Activated CD4-positive, CD25-positive, alpha-beta regulatory T cell treated with anti-CD3 and anti-CD28 coated beads, Interleukin-2, amount 50 U/mL, for 16 hours (primary cell): ENCODE measurements around the gene KCND3.

Source experiments
- DNase-seq: peaks from one replicate; pipeline ENCODE4 v3.0.0-alpha.2; 2020; ENCODE audit warnings: low read depth, low spot score

The KCND3 gene

DNA sequence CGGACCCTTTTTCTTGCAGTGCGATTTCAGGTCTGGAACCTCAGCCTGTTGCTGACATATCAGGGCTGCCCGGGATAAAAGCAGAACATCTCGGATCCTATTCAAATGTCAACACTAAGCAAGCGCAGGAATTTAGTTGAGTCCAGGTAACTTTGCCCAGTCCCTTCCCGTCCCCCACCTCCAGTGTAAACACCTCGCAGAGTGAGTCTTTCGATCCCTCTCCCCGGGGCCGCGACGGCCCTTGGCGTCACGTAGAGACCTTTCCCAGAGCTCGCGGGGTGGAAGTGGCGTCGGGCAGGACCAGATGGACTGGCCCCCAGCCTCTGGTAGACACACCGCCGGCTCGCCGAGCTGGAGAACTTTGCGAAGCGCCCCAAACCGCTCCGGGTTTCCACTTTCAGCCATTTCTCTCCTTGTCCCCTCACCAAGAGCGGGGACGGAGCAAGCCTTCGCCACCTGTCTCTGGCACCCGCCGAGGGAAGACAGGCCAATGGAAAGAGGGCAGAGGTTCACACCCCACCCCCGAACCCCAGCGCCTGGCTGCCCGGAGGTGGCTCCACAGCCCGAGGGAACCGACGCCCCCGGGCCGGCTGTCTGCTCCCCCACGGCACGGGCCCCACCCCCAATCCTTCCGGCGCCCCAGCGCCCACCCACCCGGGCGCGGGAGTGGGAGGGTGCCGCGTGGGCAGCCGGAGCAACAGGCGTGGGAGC, 570 bp downstream of the KCND3 start:
- no peak for DNase-seq

DNA sequence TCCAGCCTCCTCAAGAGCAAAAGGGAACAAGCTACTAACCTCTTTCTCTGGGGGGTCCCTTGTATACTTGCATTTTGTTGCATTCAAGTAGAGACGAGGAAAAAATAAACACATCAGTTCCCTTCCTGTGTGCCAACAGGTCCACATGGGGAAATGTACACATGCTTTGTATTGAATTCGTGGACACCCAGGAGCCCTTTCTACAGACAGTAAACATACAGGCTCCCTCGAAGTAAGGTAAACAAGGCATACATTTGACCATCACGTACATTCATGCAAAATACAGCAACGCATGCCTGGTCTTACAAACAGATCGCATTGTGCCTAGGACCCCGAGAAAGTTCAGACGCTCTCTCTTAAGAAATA, 1.1 kb downstream of the KCND3 start:
- DNase-seq = no peak

DNA sequence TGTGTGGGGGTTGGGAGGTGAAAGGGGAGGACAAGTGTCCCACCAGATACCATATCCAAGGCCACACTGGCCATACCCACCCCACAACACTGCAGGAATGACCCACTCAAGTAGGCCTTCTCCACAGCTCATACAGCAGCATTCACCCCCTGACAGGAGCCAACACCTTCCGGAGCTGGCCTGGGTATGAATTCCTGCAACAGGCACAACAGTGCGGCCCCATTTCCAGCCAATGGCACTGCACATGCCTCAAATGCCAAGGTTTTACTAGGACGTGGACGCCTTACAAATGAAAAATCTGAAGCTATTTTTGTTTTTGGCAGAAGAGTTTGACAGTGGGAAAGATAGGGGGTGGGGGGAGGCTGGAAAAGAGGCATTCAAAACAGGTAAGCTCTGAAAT, 2.0 kb downstream of the KCND3 start:
- no peak for DNase-seq

DNA sequence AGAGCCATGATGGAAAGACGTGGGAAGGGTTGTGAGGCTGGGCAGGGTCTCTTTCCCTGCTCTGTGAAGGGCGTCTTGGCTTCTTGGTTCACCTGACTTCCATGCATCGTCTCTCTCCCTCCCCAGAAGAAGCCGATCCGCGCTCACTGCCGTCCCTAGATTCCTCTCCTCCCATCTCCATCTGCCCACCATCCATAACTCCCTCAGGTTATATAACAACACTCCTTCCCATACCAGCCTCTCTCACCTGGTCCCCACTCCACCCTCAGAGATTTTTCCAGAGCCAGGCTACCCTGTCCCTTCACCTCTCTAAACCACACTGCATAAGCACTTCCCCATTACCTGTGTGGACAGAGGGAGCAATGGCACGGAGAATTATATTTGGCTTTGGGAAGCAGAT, 6.0 kb downstream of the KCND3 start:
- no peak for DNase-seq

DNA sequence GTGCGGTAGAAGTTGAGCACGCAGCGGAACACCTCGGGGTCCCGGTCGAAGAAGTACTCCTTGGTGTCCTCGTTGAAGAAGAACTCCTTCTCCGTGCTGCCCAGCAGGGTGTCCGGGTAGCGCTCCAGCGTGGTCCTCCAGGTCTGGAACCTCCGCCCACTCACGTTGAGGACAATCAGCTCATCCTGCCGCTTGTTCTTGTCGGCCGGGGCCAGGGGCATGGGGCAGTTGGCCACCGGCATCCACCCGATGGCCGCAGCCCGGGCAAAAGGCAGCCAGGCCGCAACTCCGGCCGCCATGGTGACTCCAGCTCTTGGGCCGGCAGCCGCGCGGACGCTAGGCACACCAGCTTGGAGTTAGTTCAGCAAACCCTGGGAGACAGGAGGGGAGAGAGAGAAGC, 7.0 kb downstream of the KCND3 start:
- DNase-seq = no peak

DNA sequence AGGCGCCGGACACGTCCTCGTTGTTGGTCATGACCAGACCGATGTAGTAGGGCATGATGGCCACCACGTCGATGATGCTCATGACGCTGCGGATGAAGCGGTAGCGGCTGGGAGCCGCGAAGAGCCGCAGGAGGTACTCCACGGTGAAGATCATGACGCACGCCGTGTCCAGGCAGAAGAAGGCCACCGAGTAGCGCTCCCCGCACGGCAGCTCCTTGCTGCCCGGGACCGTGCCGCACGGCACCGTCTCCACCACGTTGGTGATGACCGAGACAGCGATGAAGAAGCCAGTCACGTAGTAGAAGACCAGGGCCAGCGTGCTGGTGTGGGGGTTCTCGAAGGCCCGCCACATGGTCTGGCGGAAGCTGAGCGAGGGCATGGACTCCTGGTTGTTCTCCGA, 7.6 kb downstream of the KCND3 start:
- no peak for DNase-seq

DNA sequence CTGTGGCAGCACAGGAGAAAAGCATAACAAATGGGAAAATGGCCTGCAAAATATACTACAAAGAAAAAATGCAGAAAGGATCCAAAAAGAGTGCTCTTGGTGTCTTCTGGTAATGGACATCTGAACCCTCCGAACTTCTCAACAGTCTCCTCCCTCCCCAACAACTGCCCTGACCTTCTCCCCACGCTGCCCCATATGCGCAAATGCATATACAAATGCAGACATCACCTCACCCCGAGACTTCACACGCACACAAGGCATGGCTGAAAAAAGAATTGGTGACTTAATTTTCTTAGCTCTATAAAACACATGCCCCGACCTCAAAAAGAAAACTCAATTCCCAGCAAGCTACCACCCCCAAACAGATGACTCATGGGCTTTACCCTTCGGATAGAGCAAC, 8.4 kb downstream of the KCND3 start:
- no peak for DNase-seq

DNA sequence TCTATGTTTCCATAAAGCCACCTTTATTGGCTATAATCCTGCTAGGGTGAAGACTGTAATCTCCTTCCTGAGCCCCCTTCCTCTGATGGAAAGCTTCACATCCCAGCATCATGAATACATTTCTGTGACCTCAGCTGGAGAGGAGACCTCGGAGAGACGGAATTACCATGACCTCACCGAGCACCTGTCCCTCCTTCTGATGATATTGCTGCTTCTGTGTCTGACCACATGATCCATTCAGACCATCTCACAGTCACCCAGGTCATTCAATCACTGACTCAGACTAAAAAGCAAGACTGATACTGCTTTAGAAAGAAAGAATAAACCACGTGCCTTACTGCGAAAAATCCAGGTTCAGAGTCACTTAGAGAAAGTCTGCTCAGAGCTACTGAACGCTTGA, 8.8 kb downstream of the KCND3 start:
- DNase-seq = no peak

DNA sequence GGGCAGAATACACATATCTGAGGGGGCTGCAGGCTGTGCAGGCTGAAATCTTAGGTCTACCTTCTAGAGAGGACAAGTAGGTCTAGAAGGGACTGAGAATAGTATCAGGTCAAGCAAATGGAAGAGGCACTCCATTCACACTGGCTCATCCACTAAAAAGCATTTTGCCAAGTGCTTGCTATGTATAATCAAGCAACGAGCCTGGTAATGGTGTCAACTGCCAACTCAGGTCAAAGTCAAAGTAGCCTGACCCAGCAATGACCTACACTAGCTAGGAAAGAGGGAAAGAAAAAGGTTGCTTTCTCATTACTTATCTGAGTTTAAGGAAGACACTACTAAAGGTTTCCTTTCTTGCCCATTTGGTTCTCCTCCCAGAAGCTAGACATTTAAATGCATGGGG, 10.8 kb downstream of the KCND3 start:
- DNase-seq = no peak

DNA sequence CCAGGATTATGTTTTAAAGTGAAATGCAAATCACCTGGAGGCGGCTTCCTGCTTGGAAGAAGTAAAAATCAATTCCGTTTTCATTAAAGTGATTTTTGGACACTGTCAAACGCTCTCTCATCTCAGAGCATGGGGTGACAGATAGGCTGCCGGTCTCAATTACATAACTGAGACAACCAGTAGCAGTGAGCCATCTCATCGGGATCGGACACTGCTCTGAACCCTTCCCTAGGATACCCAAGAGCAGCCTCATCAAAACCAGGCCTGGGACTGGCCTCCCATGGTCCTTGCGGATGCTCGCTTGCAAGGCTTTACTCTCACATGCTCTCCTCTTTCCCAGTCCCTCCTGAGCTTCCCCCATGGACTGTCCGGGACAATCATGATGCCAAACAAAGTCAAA, 12.1 kb downstream of the KCND3 start:
- no peak for DNase-seq

DNA sequence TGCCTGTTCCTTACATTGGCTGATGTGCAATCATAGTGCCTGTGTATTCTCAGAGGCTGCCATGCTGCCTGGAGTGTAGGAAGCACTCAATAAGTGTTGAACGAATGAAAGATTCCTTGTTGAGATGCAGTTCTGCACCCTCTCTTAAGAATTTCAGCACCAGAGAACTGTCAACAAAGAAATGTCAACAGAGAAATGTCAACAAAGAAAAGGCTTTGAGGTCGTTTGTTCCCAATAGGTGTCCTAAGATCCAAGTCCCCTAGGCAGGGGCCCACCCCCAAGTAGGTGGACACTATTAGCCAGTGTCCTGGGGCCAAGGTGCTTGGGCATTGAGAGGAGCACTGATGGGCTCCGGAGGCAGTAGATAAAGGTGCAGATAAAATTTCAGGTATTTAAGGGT, 12.6 kb downstream of the KCND3 start:
- no peak for DNase-seq

DNA sequence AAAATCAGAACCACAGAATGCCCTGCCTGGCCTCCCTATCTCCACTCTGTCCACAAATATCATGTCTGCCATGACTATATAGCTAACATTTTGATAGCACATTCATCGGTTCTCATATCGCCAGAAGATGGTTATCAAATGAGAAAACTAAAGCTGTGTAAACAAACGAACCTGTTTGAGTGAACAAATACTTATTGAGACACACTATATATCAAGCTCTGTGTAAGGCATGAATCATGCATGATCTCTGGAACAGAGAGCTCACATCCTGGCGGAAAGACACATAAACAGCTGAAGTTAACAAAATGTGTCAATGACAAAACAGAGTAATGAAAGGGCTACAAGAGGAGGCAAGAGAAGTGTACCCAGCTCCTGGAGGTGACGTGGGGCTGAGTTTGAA, 13.1 kb downstream of the KCND3 start:
- DNase-seq = no peak

DNA sequence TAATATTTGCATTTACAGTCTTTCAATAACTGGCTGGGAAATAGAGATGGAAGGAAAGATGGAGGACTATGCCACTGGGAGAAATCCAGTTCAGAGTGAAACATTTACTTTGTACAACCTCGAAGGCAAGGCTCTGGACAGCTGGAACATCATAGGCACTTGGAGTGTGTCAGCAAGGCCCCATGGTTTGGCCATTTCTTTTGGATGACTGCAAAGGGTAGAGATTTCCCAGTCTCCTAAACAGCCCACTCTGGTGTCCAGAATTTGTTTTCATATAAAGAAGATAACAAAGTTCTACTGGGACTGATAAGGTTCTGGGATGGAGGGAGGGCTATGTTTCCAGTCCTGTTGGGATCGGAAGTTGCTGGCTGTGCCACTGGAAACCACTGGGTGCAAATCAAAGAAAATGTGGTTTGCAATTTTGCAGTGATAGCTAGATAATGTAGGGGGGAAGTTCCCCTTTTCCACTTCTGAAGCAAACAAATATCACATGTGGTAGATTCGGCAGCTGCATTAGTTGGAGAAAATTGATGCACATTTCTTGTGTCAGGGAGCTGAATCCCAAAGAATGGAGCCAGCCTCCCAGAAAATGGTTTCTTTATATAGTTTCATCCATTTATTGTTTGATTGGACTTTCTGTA, 16.2 kb downstream of the KCND3 start:
- no peak for DNase-seq

DNA sequence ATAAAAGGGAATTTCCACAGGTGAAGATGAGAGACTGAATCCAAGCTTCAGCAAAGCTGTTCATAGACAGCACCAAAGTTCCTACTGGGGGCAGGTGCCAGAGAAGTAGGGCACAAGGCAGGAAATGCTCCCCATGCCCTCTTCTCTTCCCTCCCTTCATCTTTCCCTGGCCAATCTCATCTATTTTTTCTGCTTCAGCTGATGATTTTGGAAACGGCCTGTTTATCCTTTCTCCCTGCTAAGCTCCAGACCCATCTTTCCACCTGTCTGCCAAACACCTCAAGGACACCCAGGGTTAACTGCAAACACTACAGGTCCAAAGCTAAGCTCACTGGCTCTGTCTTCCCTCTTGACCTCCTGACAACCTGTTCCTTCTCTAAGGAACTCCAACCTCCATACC, 18.1 kb downstream of the KCND3 start:
- DNase-seq = no peak

DNA sequence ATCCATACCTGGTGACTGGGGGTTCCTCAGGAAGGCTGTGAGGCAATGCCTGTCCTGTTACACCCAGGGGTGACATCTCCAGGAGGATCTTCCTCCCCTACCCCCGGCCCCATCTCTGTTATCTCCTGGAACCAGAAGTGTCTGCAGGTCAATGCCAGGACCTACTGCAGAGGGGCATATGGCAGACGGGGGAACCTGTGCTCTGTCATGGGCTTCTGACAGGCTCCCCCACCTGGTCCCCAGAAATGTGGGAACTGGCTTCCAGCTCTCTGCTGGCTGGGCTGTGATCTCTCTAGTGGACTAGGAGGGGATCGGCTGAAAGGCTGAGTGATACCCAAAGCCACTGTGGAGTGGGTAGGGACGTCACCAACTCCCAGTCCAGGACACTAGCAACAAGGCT, 21.0 kb downstream of the KCND3 start:
- DNase-seq = no peak

DNA sequence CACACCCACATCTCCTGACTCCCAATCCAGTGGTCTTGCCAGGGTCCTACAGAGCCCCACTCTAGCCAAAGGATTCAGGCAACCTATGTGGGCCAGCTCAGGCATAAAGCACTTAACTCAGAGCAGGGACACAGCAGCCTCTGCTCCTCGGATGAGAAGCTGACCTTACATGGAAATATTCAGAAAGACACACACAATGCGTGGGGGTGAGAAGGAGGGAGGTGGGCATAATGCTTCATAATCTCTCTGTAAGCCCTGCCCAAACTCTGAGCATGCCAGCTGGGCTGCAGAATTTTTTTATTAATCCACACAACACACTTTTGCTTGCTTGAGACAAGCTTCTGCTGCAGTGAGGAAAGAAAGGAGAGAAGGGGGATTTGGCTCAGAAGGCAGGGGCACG, 21.6 kb downstream of the KCND3 start:
- no peak for DNase-seq

DNA sequence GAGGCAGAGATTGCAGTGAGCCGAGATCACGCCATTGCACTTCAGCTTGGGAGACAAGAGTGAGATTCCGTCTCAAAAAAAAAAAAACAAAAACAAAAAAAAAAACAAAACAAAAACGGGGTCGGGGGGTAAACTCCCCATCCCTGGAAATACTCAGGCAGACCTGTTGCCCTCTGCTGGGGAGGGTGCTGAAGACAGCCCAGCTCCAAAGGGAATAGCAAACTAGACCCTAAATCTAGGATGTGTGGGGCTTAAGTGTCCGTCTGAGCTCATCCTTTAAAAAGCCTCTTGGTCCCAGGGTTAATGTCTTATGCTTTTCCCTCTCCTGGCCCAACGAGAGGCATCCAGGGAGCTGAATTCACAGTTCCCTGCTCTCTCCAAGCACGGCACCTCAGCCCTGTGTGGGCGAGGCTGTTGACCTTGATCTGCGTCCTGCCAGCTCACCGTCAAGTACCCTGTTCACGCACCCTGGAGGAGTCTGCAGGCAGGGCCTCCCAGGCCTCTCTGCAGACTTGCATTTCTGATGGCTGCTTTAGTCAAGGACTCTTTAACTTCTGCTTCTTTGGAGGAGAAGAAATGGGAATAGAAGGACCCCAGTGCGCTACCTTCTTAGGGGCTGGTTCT, 22.3 kb downstream of the KCND3 start:
- DNase-seq = no peak

DNA sequence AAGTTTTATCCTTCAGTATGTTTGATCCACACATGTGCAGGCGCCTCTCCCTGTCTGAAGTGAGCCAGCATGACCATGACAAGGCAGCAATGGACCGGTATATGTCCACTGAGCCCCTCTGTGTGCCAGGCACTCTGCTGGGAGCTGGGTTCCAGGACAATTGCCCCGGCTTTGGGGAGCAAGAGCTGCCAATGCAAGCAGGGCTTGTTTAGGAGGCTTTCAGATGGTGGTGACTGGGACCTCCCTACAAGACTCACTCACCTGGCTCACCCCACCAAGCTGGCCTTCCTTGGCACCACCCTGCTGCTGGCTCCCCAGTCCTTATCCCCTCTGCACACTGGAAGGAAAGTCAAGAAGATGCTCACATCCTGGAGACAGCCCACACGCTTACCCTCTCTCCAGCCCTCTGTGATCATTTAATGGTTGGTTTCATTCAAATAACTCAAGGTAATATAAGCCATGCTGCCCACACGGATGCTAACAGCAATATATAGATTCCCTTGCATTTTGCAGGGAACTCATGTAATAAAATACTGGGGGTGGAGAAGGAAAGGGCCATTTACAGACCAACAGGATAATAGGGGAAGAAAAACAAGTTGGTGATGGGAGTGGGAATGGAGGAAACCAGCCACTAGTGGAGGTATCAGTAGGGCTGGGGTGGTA, 23.6 kb downstream of the KCND3 start:
- DNase-seq = no peak

DNA sequence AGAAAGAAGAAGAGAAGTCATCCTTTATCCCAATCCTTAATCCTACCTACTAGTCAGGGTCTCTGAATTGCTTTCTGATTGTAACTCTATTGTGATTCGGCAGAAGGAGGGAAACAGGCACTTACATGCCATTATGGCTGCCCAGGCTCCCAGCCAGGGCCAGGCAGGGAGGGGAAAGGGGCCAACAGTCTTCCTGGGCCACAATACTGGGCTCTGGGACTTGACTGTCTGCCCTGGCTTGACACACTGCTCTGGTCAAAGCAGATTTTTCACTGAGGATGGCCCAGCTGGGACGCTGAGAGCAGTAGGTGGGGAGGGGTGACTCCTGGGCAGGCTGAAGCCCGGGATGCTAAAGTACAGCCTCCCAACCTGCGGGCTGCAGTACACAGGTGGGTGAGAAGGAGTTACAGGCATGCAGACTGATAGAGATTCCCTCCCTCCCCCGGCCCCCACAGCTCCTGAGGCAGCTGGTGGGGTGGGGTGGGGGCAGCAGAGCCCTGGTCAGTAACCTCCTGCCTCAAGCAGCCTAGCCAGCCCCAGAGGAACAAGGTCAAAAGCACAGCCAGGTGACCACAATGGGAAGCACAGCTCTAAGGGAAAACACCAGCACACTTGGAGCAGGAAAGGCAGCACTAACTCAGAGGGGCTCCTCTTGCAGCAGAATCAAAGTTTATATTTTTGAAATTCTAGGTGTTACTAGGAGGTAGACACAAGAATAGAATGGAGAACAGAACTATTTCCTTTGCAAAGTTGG, 25.3 kb downstream of the KCND3 start:
- no peak for DNase-seq

DNA sequence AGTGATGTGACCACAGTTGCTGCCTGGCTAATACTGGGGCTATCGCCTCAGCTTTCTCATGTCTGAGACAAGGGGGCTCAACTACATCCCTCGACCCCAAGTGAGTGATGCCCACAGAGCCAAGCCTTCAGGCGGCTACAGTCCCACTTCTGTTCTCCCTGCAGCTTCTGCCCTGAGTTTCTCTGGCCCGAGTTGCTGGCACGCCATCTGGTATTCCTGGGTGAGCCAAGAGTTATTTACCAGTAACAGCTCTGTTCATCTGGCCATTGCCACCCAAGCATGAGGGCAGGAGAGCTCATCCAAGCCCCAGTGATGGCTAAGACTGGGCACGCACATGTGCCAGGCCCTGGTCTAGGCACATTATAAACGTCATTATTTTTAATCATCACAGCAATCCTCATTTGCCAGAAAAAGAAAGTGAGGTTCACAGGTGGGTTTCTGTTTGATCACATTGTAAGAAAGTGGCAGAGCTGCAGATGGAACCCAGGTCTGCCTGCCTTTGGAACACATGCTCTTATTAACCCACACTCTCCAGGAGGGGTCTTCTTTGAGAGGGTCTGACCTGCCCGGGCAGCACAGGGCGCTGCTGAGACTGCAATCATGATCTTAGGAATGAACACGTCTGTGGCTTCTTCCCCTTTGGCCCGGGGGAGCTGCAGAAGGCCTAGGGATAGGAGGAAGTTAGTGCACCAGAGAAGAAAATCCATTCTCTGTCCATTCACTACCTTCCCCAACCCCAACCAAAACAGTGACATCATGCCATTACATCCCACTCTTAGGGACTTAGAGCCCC, 27.5 kb downstream of the KCND3 start:
- no peak for DNase-seq

DNA sequence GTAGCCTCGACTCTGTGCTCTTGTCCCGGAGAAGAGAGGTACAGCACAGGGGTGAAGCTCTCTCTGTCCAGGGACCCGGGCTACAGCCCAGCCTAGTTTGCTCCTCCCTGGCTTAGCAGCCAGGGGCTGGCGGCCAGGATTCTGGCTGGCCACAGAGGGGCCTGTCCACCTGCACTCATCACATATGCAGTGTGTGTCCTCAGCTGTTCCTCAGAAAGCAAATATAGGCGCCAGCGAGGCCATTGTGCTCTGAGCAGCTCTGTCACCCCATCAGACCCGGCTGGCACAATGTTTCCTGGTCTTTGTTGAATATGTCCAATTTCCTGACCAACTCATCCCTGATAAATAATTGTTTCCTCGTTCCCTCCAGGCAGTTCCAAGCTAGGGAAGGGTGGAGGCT, 28.5 kb downstream of the KCND3 start:
- DNase-seq = no peak
